HCT116 (cell line): ENCODE results near the gene CHN1.

Experiments used
- CTCF ChIP-seq, 3 experiments: fragments of 200-600 bp in 1 of 3; sonication (generic) in 1 of 3; IDR thresholded peaks in 2 of 3; conservative IDR thresholded peaks in 1 of 3; 2 replicates each; pipeline ENCODE4 v1.5.1; 2012 to 2017; ENCODE audit warnings: low read depth in 2 of 3, low read length in 2 of 3, antibody characterized with exemption in 1 of 3, borderline replicate concordance in 1 of 3, control low read depth in 1 of 3, mild to moderate bottlenecking in 1 of 3, mixed read lengths in 1 of 3, mixed run types in 1 of 3, moderate library complexity in 1 of 3; ENCODE audit not compliant: insufficient read depth in 1 of 3
- ELF1 ChIP-seq: IDR thresholded peaks from 2 replicates; pipeline ENCODE4 v1.6.1; 2012; ENCODE audit warnings: low read depth, borderline replicate concordance
- EZH2 ChIP-seq: fragments of 200-600 bp; sonication (generic); IDR thresholded peaks from 2 replicates; pipeline ENCODE4 v1.6.1; 2017; ENCODE audit warnings: antibody characterized with exemption, mixed run types
- EZH2phosphoT487 ChIP-seq: fragments of 200-600 bp; IDR thresholded peaks from 2 replicates; pipeline ENCODE4 v1.6.1; 2018; ENCODE audit warnings: antibody characterized with exemption, borderline replicate concordance
- JUND ChIP-seq: IDR thresholded peaks from 2 replicates; pipeline ENCODE4 v1.6.1; 2012
- MAX ChIP-seq: IDR thresholded peaks from 2 replicates; pipeline ENCODE4 v1.6.1; 2012
- POLR2A ChIP-seq: IDR thresholded peaks from 2 replicates; pipeline ENCODE4 v1.7.0; 2011; ENCODE audit warnings: borderline replicate concordance; ENCODE audit not compliant: insufficient read depth, insufficient read length; ENCODE audit errors: extremely low read depth
- POLR2AphosphoS5 ChIP-seq: IDR thresholded peaks from 2 replicates; pipeline ENCODE4 v1.6.1; 2011; ENCODE audit warnings: mild to moderate bottlenecking, low read depth, low read length, moderate library complexity
- RAD21 ChIP-seq: IDR thresholded peaks from 2 replicates; pipeline ENCODE4 v1.6.1; 2012; ENCODE audit warnings: low read depth, mild to moderate bottlenecking
- REST ChIP-seq: IDR thresholded peaks from 2 replicates; pipeline ENCODE4 v1.6.1; 2012; ENCODE audit warnings: low read depth
- SIN3A ChIP-seq: IDR thresholded peaks from 2 replicates; pipeline ENCODE4 v1.6.1; 2012; ENCODE audit warnings: low read depth
- SP1 ChIP-seq: IDR thresholded peaks from 2 replicates; pipeline ENCODE4 v1.6.1; 2012; ENCODE audit warnings: low read depth
- YY1 ChIP-seq: IDR thresholded peaks from 2 replicates; pipeline ENCODE4 v1.6.1; 2011; ENCODE audit warnings: low read length, low read depth, moderate library complexity, mild to moderate bottlenecking; ENCODE audit not compliant: insufficient replicate concordance; ENCODE audit errors: extremely low read depth
- ZNF274 ChIP-seq: fragments of 200-500 bp; sonication (Bioruptor generic); IDR thresholded peaks from 2 replicates; pipeline ENCODE4 v1.6.1; 2014; ENCODE audit warnings: mild to moderate bottlenecking, low read depth, low read length, inconsistent platforms

- TF ChIP-seq MAX (no peak), YY1 (no peak), POLR2A (no peak), JUND (no peak), CTCF (IDR thresholded peaks at IDR 0.05 in 2 of 3, conservative IDR thresholded peaks at IDR 0.05 in 1 of 3; ENCODE audit: borderline replicate concordance in 1 of 3, insufficient read depth in 1 of 3, low read depth in 2 of 3, low read length in 2 of 3) (no peak), EZH2 (no peak), ELF1 (no peak), REST (no peak), SIN3A (no peak), EZH2phosphoT487 (no peak), POLR2AphosphoS5 (no peak), SP1 (no peak), RAD21 (no peak), ZNF274 (no peak)
These were observed 168.2 kb downstream of the CHN1 start for GRCh38 chr2:174836995-174837390.
